D721Med (cell line): ENCODE measurements around the gene CCDC170.

ENCODE experiments used
- DNase-seq: peaks from one replicate; pipeline ENCODE4 v3.0.0; 2011; ENCODE audit warnings: low spot score; ENCODE audit not compliant: insufficient read length
- FAIRE-seq: peaks from 2 replicates; lab custom pipeline; 2011; peaks lifted over from hg19 to GRCh38; lab: Jason Lieb, UNC
- TF ChIP-seq, protein P1 (sequence below): IDR thresholded peaks from 2 replicates; pipeline ENCODE4 v1.5.1; 2012; ENCODE audit warnings: mild to moderate bottlenecking, control low read depth; ENCODE audit not compliant: insufficient read depth; ENCODE audit errors: missing control alignments

The CCDC170 gene

DNA sequence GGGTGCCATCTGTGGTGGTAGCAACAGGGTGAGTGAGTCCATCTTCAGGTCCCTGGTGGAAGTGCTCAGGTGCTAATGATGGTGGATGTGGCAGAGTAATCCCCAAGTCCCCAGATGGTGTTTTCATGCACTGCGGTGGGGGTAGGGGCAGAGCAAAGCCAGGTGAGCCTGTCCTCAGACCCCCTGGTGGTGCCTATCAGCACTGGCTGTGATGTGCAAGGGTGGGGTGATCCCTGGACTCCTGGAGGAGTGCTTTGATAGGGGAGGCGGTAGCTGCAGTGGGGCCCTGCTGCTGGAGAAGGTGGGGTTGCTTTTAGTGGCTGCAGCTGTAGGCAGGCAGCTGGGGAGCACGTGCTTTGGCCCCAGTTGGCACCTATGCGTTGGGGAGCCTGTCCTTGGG is 70.8 kb downstream of the CCDC170 start:
- DNase-seq = no peak
- no peak for FAIRE-seq
- TF ChIP-seq, protein P1, sequence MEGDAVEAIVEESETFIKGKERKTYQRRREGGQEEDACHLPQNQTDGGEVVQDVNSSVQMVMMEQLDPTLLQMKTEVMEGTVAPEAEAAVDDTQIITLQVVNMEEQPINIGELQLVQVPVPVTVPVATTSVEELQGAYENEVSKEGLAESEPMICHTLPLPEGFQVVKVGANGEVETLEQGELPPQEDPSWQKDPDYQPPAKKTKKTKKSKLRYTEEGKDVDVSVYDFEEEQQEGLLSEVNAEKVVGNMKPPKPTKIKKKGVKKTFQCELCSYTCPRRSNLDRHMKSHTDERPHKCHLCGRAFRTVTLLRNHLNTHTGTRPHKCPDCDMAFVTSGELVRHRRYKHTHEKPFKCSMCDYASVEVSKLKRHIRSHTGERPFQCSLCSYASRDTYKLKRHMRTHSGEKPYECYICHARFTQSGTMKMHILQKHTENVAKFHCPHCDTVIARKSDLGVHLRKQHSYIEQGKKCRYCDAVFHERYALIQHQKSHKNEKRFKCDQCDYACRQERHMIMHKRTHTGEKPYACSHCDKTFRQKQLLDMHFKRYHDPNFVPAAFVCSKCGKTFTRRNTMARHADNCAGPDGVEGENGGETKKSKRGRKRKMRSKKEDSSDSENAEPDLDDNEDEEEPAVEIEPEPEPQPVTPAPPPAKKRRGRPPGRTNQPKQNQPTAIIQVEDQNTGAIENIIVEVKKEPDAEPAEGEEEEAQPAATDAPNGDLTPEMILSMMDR = no peak

DNA sequence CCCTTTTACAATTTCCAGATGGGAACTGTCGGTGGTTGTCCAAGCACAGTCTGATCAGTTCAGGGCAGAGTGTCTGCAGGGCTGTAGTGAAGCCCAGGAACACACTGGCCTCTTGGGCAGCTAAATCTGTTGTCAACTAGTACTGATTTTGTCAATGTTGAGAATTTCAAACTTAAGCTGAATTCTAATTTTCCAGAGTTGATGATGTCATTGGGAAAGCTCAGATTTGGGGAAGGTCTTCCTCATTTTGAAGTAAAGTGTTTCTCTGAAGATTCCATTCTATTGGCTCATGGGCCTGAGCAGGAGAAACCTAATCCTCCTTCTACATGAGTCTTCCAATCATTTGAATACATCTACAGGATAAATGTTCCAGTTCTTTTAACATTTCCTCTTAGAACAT is 72.1 kb downstream of the CCDC170 start:
- FAIRE-seq = no peak
- TF ChIP-seq, protein P1 = no peak
- no peak for DNase-seq

DNA sequence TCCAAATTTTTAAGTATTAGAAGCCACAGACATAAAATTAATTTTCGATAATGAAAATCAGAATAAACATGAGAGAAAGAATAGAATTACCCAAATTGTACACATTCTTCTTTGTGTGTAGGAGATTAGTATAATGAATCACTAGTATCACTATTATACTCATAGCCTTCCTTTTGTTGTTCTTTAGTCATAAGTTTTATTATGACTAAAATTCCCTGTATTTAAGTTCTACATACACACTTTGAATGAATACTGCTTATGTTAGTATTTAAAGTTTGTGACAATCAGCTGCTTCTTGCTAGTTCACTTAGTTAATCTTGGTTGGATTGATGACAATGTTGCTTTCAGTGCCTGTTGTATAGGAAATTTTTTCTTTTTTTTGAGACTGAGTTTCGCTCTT is 72.7 kb downstream of the CCDC170 start:
- TF ChIP-seq, protein P1 = no peak
- FAIRE-seq (no peak), DNase-seq (no peak)

DNA sequence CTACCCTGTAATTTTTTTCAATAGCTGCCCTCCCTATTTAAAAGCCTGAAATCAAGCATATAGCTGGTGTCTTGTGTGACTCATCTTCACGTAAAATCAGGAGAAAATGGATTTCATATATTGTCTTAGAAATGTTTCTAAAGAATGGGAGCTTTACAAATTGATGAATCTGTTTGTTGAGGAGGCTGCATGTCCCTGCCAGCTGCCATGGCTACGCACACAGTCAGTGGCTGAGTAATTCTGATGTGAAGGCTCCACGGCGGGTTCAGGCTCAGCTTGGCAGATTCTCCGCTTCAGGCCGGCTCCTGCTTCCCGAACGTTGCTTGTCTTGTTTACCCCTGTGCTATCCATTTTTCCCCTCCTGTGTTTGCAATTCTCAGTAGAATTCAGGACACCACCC is 82.8 kb downstream of the CCDC170 start:
- FAIRE-seq (no peak), DNase-seq (no peak)
- TF ChIP-seq, protein P1 = no peak

DNA sequence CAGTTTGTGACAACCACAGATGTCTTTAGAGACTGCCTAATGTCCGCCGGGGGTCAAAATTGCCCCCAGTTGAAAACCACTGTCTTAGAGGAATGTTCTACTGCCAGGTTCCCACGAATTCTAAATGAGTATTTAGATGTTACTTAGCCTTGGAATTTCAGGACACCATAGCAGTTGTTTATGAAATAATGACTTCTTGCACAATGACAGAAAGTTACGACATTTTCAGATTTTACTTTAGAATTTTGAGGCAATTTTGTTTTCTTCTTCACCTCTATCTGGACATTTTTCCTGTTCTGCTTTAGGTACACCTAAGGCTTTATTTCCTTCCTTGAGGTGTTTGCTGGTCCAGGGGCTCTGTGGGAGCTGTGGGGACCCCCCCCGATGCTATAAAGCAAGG is 83.4 kb downstream of the CCDC170 start:
- DNase-seq = no peak
- FAIRE-seq = no peak
- TF ChIP-seq, protein P1 = no peak

DNA sequence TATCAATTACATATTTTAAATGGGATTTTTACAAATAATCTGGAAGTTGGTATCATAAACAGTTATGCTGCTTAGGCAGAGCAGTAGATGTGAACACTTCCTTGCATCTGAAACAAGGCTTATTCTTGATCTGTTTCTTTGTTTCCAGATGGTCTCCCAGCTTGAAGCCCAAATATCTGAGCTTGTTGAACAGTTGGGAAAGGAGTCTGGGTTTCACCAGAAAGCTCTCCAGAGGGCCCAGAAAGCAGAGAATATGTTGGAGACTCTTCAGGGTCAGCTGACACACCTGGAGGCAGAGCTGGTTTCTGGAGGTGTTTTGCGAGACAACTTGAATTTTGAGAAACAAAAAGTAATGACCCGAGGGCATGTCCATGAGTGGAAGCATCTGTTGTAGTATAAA is 91.9 kb downstream of the CCDC170 start:
- TF ChIP-seq, protein P1 = no peak
- no peak for DNase-seq
- no peak for FAIRE-seq

DNA sequence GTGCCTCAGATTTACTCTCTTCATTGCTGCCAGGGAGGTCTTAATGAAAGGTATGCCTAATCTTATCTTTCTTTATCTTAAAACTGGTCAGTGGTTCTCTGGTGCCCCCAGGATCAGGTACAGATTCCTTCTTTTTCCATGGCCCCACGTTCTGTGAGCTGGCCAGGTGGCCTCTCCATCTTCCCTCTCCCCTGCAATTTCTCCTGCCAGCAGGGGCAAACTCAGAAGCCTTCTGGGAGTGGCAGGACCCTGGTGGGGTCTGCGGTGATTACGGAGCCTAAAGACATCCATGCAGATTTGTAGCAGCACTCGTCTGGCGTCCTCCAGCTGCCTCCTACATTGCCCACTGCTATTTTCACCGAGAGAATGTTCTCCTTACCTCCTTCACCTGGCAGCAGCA is 95.8 kb downstream of the CCDC170 start:
- FAIRE-seq = no peak
- TF ChIP-seq, protein P1 = no peak
- no peak for DNase-seq
